Measurements from ENCODE around the gene IGBP1.

DNA sequence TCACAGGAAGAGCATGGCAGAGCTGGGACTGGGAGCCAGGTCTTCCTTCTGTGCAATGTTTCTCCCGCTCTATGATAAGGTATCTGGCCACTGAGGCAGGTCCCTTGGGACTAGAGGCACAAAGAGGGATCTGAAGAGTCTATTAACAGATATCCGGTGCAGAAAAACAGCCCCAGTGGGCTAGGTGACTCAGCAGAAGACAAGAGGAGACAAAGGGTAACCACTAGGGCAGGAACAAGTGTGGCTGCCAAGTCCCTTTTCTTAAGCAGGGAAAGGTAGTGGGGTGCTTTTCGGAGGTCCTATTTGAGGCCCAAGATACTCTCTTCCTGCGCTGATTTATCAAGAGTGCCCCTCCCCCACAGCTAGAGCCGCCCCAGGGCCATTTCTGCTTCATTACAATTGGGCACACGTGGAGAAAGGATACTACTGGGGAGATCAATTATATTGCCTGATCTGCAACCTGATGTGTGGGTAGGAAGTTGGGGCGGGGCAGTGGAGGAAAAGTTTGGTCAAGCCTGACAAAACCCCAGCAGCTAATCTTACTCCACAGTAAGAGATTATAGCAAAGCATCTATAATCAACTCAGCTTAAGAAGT lies 43.8 kb downstream of the IGBP1 start, which contains the start of gene DGAT2L6:
- TF ChIP-seq CTCF (IDR thresholded peaks at IDR 0.05) (no peak), POLR2A (IDR thresholded peaks at IDR 0.05) (no peak), POLR2AphosphoS5 (IDR thresholded peaks at IDR 0.05) (no peak)

All from breast epithelium (tissue), 3 donors.